Measurements from ENCODE around the gene OVCH2.
A peak's percentile ranks its signal among the peaks of the same experiment; 100 is the strongest.

OVCH2 gene

GRCh38 chr11:7643314-7643713 lies 63.0 kb downstream of the OVCH2 start:
- H3K27me3 ChIP-seq (ENCODE audit: control insufficient read depth in 2 of 2, insufficient read depth in 2 of 2, low read length in 2 of 2): no peaks in the 10 kb centered on the region
- no peak overlapping the region for H3K4me3 ChIP-seq (ENCODE audit: low read length in 2 of 2)
- no peak overlapping the region for H3K27ac ChIP-seq (ENCODE audit: low read depth in 2 of 2, low read length in 2 of 2)
- H3K36me3 ChIP-seq (ENCODE audit: control insufficient read depth in 2 of 2, insufficient read depth in 2 of 2, low read length in 2 of 2): peaks cover 39 to 49% of the 10 kb centered on the region in 2 donors
- H3K9ac ChIP-seq (ENCODE audit: low read depth in 1 of 2, low read length in 2 of 2): no peak overlapping the region
- no peaks in the 10 kb centered on the region for H3K9me3 ChIP-seq (ENCODE audit: control insufficient read depth in 2 of 2, low read length in 2 of 2)
- peaks cover 21 to 22% of the 10 kb centered on the region in 2 donors for H3K4me1 ChIP-seq (ENCODE audit: control insufficient read depth in 2 of 2, insufficient read depth in 2 of 2, low read length in 2 of 2)

- Histone ChIP-seq H3K27me3 (ENCODE audit: control insufficient read depth in 2 of 2, insufficient read depth in 2 of 2, low read length in 2 of 2) (no peaks in the 10 kb centered on the region), H3K9ac (ENCODE audit: low read depth in 1 of 2, low read length in 2 of 2) (no peak overlapping the region), H3K4me1 (ENCODE audit: control insufficient read depth in 2 of 2, insufficient read depth in 2 of 2, low read length in 2 of 2) (peaks cover 21 to 22% of the 10 kb centered on the region in 2 donors), H3K36me3 (ENCODE audit: control insufficient read depth in 2 of 2, insufficient read depth in 2 of 2, low read length in 2 of 2) (peaks cover 39 to 50% of the 10 kb centered on the region in 2 donors), H3K27ac (ENCODE audit: low read depth in 2 of 2, low read length in 2 of 2) (no peak overlapping the region), H3K4me3 (ENCODE audit: low read length in 2 of 2) (no peak overlapping the region), H3K9me3 (ENCODE audit: control insufficient read depth in 2 of 2, low read length in 2 of 2) (no peaks in the 10 kb centered on the region)
Observed at GRCh38 chr11:7642747-7643146, 63.5 kb downstream of the OVCH2 start.

GRCh38 chr11:7640816-7641215 lies 65.5 kb downstream of the OVCH2 start:
- no peaks in the 10 kb centered on the region for H3K27me3 ChIP-seq (ENCODE audit: control insufficient read depth in 2 of 2, insufficient read depth in 2 of 2, low read length in 2 of 2)
- peaks cover 54 to 65% of the 10 kb centered on the region in 2 donors for H3K36me3 ChIP-seq (ENCODE audit: control insufficient read depth in 2 of 2, insufficient read depth in 2 of 2, low read length in 2 of 2)
- no peaks in the 10 kb centered on the region for H3K9me3 ChIP-seq (ENCODE audit: control insufficient read depth in 2 of 2, low read length in 2 of 2)
- H3K9ac ChIP-seq (ENCODE audit: low read depth in 1 of 2, low read length in 2 of 2): no peak overlapping the region
- H3K4me1 ChIP-seq (ENCODE audit: control insufficient read depth in 2 of 2, insufficient read depth in 2 of 2, low read length in 2 of 2): peaks cover 21 to 22% of the 10 kb centered on the region in 2 donors
- H3K27ac ChIP-seq (ENCODE audit: low read depth in 2 of 2, low read length in 2 of 2): no peak overlapping the region
- no peak overlapping the region for H3K4me3 ChIP-seq (ENCODE audit: low read length in 2 of 2)

- Histone ChIP-seq H3K9ac (ENCODE audit: low read depth in 1 of 2, low read length in 2 of 2) (no peak overlapping the region), H3K4me3 (ENCODE audit: low read length in 2 of 2) (no peak overlapping the region), H3K9me3 (ENCODE audit: control insufficient read depth in 2 of 2, low read length in 2 of 2) (no peaks in the 10 kb centered on the region), H3K27me3 (ENCODE audit: control insufficient read depth in 2 of 2, insufficient read depth in 2 of 2, low read length in 2 of 2) (no peaks in the 10 kb centered on the region), H3K4me1 (ENCODE audit: control insufficient read depth in 2 of 2, insufficient read depth in 2 of 2, low read length in 2 of 2) (peaks cover 21 to 22% of the 10 kb centered on the region in 2 donors), H3K36me3 (ENCODE audit: control insufficient read depth in 2 of 2, insufficient read depth in 2 of 2, low read length in 2 of 2) (peaks cover 60 to 71% of the 10 kb centered on the region in 2 donors), H3K27ac (ENCODE audit: low read depth in 2 of 2, low read length in 2 of 2) (peak overlapping the region; percentile 72 to 79)
Observed at GRCh38 chr11:7639643-7640025, 66.6 kb downstream of the OVCH2 start.

Measured in mucosa of rectum (tissue), 2 donors.